ENCODE results near the gene SCMH1.

The SCMH1 gene

GRCh38 chr1:40988280-40988679 lies 253.8 kb downstream of the SCMH1 start:
- DNase-seq: no peak
- H3K4me3 ChIP-seq (ENCODE audit: low read depth, low read length): no peak overlapping the region
- H3K36me3 ChIP-seq (replicated peaks): peaks cover 96% of the 10 kb centered on the region
- H3K27ac ChIP-seq: no peak overlapping the region
- TF ChIP-seq CTCF (IDR thresholded peaks at IDR 0.05; ENCODE audit: low read depth, low read length, missing control alignments): no peak
- in situ Hi-C loops (cut with HindIII; ENCODE audit: low pct_ligation_motif_present, low sequenced_read_pairs): no loop called here
- no peaks in the 10 kb centered on the region for H3K27me3 ChIP-seq (replicated peaks)

GRCh38 chr1:40987439-40988276 lies 254.4 kb downstream of the SCMH1 start:
- no peak for TF ChIP-seq CTCF (IDR thresholded peaks at IDR 0.05; ENCODE audit: low read depth, low read length, missing control alignments)
- Histone ChIP-seq H3K27ac (no peak overlapping the region), H3K27me3 (replicated peaks) (no peaks in the 10 kb centered on the region), H3K4me3 (ENCODE audit: low read depth, low read length) (no peak overlapping the region), H3K36me3 (replicated peaks) (peaks cover 92% of the 10 kb centered on the region)
- no peak for DNase-seq
- in situ Hi-C loops (cut with HindIII; ENCODE audit: low pct_ligation_motif_present, low sequenced_read_pairs): no loop called here

- in situ Hi-C loops (cut with HindIII; ENCODE audit: low pct_ligation_motif_present, low sequenced_read_pairs): no loop called here
- no peak for TF ChIP-seq CTCF (IDR thresholded peaks at IDR 0.05; ENCODE audit: low read depth, low read length, missing control alignments)
- peaks cover 87% of the 10 kb centered on the region for H3K36me3 ChIP-seq (replicated peaks)
- DNase-seq: no peak
- no peak overlapping the region for H3K27ac ChIP-seq
- H3K4me3 ChIP-seq (ENCODE audit: low read depth, low read length): no peak overlapping the region
- H3K27me3 ChIP-seq (replicated peaks): no peaks in the 10 kb centered on the region
Measured at GRCh38 chr1:40986956-40987355, 255.2 kb downstream of the SCMH1 start.

GRCh38 chr1:40986328-40986783 lies 255.8 kb downstream of the SCMH1 start:
- Histone ChIP-seq H3K27ac (no peak overlapping the region), H3K27me3 (replicated peaks) (no peaks in the 10 kb centered on the region), H3K4me3 (ENCODE audit: low read depth, low read length) (no peak overlapping the region), H3K36me3 (replicated peaks) (peaks cover 81% of the 10 kb centered on the region)
- in situ Hi-C loops (cut with HindIII; ENCODE audit: low pct_ligation_motif_present, low sequenced_read_pairs): no loop called here
- no peak for TF ChIP-seq CTCF (IDR thresholded peaks at IDR 0.05; ENCODE audit: low read depth, low read length, missing control alignments)
- no peak for DNase-seq

- TF ChIP-seq CTCF (IDR thresholded peaks at IDR 0.05; ENCODE audit: low read depth, low read length, missing control alignments): no peak
- no peak overlapping the region for H3K4me3 ChIP-seq (ENCODE audit: low read depth, low read length)
- no peaks in the 10 kb centered on the region for H3K27me3 ChIP-seq (replicated peaks)
- in situ Hi-C loops (cut with HindIII; ENCODE audit: low pct_ligation_motif_present, low sequenced_read_pairs): no loop called here
- DNase-seq: no peak
- H3K27ac ChIP-seq: no peak overlapping the region
- peaks cover 76% of the 10 kb centered on the region for H3K36me3 ChIP-seq (replicated peaks)
Measured at GRCh38 chr1:40985875-40986274, 256.2 kb downstream of the SCMH1 start.
